Measurements from ENCODE around the gene MRPS26.

The MRPS26 gene

DNA sequence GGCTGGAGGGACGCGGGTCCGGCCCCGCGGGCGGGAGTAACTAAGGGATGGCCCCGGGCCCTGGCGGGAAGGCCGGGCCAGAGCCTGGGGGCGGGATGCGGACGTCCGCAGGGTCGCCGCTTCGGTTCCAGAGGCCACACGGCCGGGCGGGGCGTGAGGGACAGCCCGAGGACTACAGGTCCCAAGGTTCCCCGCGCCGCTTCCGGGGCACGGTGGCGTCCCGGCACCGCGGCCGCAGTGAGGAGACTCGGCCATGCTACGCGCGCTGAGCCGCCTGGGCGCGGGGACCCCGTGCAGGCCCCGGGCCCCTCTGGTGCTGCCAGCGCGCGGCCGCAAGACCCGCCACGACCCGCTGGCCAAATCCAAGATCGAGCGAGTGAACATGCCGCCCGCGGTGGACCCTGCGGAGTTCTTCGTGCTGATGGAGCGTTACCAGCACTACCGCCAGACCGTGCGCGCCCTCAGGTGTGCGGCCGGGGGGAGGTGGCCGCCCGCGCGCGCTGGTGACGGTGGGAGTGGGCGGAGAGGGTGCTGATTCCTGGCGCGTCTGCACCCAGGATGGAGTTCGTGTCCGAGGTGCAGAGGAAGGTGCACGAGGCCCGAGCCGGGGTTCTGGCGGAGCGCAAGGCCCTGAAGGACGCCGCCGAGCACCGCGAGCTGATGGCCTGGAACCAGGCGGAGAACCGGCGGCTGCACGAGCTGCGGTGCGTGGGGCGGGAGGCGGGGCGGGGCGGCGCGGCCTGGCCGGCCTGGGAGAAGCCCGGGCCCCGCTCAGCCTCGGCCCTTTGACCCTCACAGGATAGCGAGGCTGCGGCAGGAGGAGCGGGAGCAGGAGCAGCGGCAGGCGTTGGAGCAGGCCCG lies at the start of gene MRPS26:
TSS of gene MRPS26 (plus strand) at position 237 of the 861 bp plus-strand sequence. CDS start at position 254, 17 bp downstream.
- Histone ChIP-seq H3K27me3 (ENCODE audit: insufficient read depth, low read depth) (no peaks in the 10 kb centered on the region), H4K20me1 (ENCODE audit: insufficient read depth) (no peaks in the 10 kb centered on the region), H3K4me1 (ENCODE audit: low read depth, poor library complexity, severe bottlenecking) (peaks cover 12% of the 10 kb centered on the region), H3K9ac (peak within 1 kb of the TSS; percentile 60), H3K79me2 (ENCODE audit: insufficient read depth, low read depth) (no peaks in the 10 kb centered on the region), H3K36me3 (ENCODE audit: insufficient read depth) (no peaks in the 10 kb centered on the region), H3K27ac (no peak within 1 kb of the TSS), H2AFZ (ENCODE audit: low read depth) (peak within 1 kb of the TSS; percentile 71; the same call in 1 of the 2 replicates), H3K4me3 (IDR thresholded peaks at IDR 0.05; ENCODE audit: insufficient read depth, low read depth, low read length) (no peak within 1 kb of the TSS), H3K4me2 (peak within 1 kb of the TSS; percentile 76)
- TF ChIP-seq, protein P1, sequence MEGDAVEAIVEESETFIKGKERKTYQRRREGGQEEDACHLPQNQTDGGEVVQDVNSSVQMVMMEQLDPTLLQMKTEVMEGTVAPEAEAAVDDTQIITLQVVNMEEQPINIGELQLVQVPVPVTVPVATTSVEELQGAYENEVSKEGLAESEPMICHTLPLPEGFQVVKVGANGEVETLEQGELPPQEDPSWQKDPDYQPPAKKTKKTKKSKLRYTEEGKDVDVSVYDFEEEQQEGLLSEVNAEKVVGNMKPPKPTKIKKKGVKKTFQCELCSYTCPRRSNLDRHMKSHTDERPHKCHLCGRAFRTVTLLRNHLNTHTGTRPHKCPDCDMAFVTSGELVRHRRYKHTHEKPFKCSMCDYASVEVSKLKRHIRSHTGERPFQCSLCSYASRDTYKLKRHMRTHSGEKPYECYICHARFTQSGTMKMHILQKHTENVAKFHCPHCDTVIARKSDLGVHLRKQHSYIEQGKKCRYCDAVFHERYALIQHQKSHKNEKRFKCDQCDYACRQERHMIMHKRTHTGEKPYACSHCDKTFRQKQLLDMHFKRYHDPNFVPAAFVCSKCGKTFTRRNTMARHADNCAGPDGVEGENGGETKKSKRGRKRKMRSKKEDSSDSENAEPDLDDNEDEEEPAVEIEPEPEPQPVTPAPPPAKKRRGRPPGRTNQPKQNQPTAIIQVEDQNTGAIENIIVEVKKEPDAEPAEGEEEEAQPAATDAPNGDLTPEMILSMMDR (conservative IDR thresholded peaks at IDR 0.05; ENCODE audit: low read depth, low read length), result no peak

DNA sequence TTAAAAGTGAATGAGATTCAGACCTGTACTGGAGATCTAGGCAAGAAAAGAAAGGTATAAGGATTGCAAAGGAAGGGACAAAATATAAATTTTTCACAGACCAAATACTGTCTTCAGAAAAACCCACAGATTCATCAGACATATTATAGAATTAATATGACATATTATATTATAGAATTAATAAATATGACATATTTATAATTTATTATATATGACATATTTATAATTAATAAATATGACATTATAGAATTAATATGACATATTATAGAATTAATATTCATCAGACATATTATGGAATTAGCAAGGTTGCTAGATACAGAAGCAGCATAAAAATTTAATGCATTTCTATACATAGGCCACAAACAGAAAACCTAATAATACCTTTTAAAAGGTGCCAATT lies 47.1 kb upstream of the MRPS26 start:
- no peak overlapping the region for H3K9ac ChIP-seq
- no peak overlapping the region for H3K4me3 ChIP-seq (IDR thresholded peaks at IDR 0.05; ENCODE audit: insufficient read depth, low read depth, low read length)
- no peak overlapping the region for H3K4me2 ChIP-seq
- H3K36me3 ChIP-seq (ENCODE audit: insufficient read depth), result no peaks in the 10 kb centered on the region
- H4K20me1 ChIP-seq (ENCODE audit: insufficient read depth), result no peaks in the 10 kb centered on the region
- no peak overlapping the region for H3K27ac ChIP-seq
- no peak overlapping the region for H2AFZ ChIP-seq (ENCODE audit: low read depth)
- H3K27me3 ChIP-seq (ENCODE audit: insufficient read depth, low read depth), result no peaks in the 10 kb centered on the region
- H3K79me2 ChIP-seq (ENCODE audit: insufficient read depth, low read depth), result no peaks in the 10 kb centered on the region
- H3K4me1 ChIP-seq (ENCODE audit: low read depth, poor library complexity, severe bottlenecking), result peaks cover 5% of the 10 kb centered on the region
- TF ChIP-seq, protein P1 (conservative IDR thresholded peaks at IDR 0.05; ENCODE audit: low read depth, low read length), result no peak

DNA sequence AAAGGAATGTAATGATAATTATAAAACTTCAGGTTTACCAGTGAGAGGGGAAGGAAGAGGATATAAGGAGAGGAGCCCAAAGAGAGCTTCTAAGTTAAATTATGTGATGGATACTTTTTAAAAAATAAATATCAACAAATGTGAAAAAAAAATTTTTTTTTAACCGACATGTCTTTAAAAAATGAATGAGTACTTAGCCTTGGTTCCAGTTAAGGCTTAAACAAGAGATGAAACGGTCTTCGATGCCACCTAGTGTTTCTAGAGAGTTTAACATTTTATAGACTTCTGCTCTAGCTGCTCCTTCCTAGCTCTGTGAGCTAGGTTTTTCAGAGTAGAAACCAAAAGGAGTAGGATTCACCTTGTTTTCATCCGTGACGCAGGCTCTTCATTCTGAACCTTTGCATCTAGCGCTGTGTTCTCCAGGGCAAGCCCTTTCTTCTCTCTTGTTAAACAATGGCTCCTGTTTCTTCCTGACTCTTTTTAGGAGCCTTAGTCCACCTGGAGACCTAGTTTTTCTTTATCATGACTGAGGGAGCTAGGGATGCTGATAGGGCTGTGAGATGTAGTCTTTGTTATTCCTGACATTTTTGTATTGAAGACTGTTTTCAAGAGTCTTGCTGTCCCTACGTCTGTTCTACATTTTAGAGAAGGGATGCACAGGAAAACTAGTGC lies 44.9 kb upstream of the MRPS26 start:
- H3K79me2 ChIP-seq (ENCODE audit: insufficient read depth, low read depth), result no peaks in the 10 kb centered on the region
- no peak overlapping the region for H3K9ac ChIP-seq
- H3K27ac ChIP-seq, result no peak overlapping the region
- TF ChIP-seq, protein P1 (conservative IDR thresholded peaks at IDR 0.05; ENCODE audit: low read depth, low read length), result peak; percentile 64
- peak overlapping the region; percentile 40; the same call in 1 of the 2 replicates for H3K4me2 ChIP-seq
- no peak overlapping the region for H2AFZ ChIP-seq (ENCODE audit: low read depth)
- H3K27me3 ChIP-seq (ENCODE audit: insufficient read depth, low read depth), result no peaks in the 10 kb centered on the region
- no peaks in the 10 kb centered on the region for H4K20me1 ChIP-seq (ENCODE audit: insufficient read depth)
- H3K4me3 ChIP-seq (IDR thresholded peaks at IDR 0.05; ENCODE audit: insufficient read depth, low read depth, low read length), result no peak overlapping the region
- H3K4me1 ChIP-seq (ENCODE audit: low read depth, poor library complexity, severe bottlenecking), result peaks cover 5% of the 10 kb centered on the region
- no peaks in the 10 kb centered on the region for H3K36me3 ChIP-seq (ENCODE audit: insufficient read depth)

DNA sequence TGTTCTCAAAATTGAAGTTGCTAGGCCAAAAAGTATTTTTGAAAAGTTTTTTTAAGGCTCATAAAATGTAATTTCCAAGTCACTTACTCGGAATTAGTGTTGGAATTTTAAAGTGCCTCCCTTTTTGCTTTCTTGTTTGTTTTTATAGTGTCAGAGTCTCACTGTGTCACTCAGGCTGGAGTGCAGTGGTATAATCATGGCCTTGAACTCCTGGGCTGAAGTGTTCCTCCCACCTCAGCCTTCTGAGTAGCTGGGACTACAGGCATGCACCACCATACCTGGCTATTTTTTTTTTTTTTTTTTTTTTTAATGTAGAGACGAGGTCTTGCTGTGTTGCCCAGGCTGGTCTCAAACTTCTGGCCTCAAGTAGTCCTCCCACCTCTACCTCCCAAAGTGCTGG lies 42.4 kb upstream of the MRPS26 start:
- Histone ChIP-seq H3K4me2 (no peak overlapping the region), H3K4me3 (IDR thresholded peaks at IDR 0.05; ENCODE audit: insufficient read depth, low read depth, low read length) (no peak overlapping the region), H3K27me3 (ENCODE audit: insufficient read depth, low read depth) (no peaks in the 10 kb centered on the region), H3K36me3 (ENCODE audit: insufficient read depth) (no peaks in the 10 kb centered on the region), H4K20me1 (ENCODE audit: insufficient read depth) (no peaks in the 10 kb centered on the region), H3K4me1 (ENCODE audit: low read depth, poor library complexity, severe bottlenecking) (peaks cover 5% of the 10 kb centered on the region), H3K79me2 (ENCODE audit: insufficient read depth, low read depth) (no peaks in the 10 kb centered on the region), H2AFZ (ENCODE audit: low read depth) (no peak overlapping the region), H3K9ac (no peak overlapping the region), H3K27ac (no peak overlapping the region)
- TF ChIP-seq, protein P1 (conservative IDR thresholded peaks at IDR 0.05; ENCODE audit: low read depth, low read length), result no peak
